Panc1 (cell line): ENCODE measurements around the gene NUAK2. TPM values are rescaled to one million over a fixed set of nuclear protein-coding genes. Genes with fewer than 3 reads are reported as not detected.

ENCODE experiments used
- ATAC-seq: fragments of 200-7000 bp; cut with Tn5 transposase; 2 replicates; pipeline ENCODE4 v1.9.1; 2020; ENCODE audit warnings: mild to moderate bottlenecking, moderate library complexity
- BruUV-seq: library from RNA; stranded (reverse); fragments of 400-500 nt; replicated peaks from 2 replicates; lab custom pipeline; 2021; lab: Mats Ljungman, UMichigan
- CTCF ChIA-PET: fragments of 300-600 bp; sonication (Branson Sonifier 250); formaldehyde crosslinking; loops from one replicate; lab custom pipeline; 2022; ENCODE audit warnings: antibody characterized with exemption; lab: Charles Lee
- POLR2A ChIA-PET: fragments of 300-600 bp; sonication (Branson Sonifier 250); formaldehyde crosslinking; loops from one replicate; lab custom pipeline; 2022; ENCODE audit warnings: antibody characterized with exemption; lab: Charles Lee
- DNase-seq: peaks from one replicate; pipeline ENCODE4 v3.0.0-alpha.2; 2010; ENCODE audit warnings: low read depth, low spot score
- H3K27ac ChIP-seq: 2 replicates; pipeline ENCODE4 v1.5.1; 2011; ENCODE audit warnings: mild to moderate bottlenecking, low read length, inconsistent platforms
- H3K27me3 ChIP-seq: fragments of 200-500 bp; sonication (Bioruptor generic); 2 replicates; pipeline ENCODE4 v1.6.0; 2014; ENCODE audit warnings: low read length, inconsistent platforms; ENCODE audit not compliant: control insufficient read depth, insufficient read depth
- H3K36me3 ChIP-seq: fragments of 200-500 bp; sonication (Bioruptor generic); 2 replicates; pipeline ENCODE4 v1.5.1; 2014; ENCODE audit warnings: inconsistent platforms, mild to moderate bottlenecking, low read length, moderate library complexity; ENCODE audit not compliant: control insufficient read depth, insufficient read depth
- H3K4me1 ChIP-seq: 2 replicates; pipeline ENCODE4 v1.5.1; 2011; ENCODE audit warnings: inconsistent platforms, mild to moderate bottlenecking, low read length, moderate library complexity; ENCODE audit not compliant: control insufficient read depth, insufficient read depth
- H3K4me3 ChIP-seq, 2 experiments: 2 replicates each; pipeline ENCODE4 v1.5.1; 2011 to 2012; ENCODE audit warnings: low read depth in 2 of 2, low read length in 2 of 2, mild to moderate bottlenecking in 2 of 2, inconsistent platforms in 1 of 2, moderate library complexity in 1 of 2
- H3K9me3 ChIP-seq: fragments of 200-500 bp; sonication (Bioruptor generic); 2 replicates; pipeline ENCODE4 v1.5.1; 2014; ENCODE audit warnings: low read depth, mild to moderate bottlenecking, inconsistent platforms, low read length, moderate library complexity; ENCODE audit not compliant: control insufficient read depth, insufficient read depth
- CTCF ChIP-seq: fragments of 450-650 bp; IDR thresholded peaks from 2 replicates; pipeline ENCODE4 v1.5.1; 2017; ENCODE audit warnings: mild to moderate bottlenecking
- POLR2AphosphoS5 ChIP-seq: IDR thresholded peaks from 2 replicates; pipeline ENCODE4 v1.6.1; 2012; ENCODE audit warnings: mild to moderate bottlenecking, low read depth, low read length, moderate library complexity
- SIN3A ChIP-seq: IDR thresholded peaks from 2 replicates; pipeline ENCODE4 v1.6.1; 2012; ENCODE audit warnings: low read depth, mild to moderate bottlenecking, low read length, moderate library complexity, borderline replicate concordance; ENCODE audit not compliant: insufficient read depth
- TCF7L2 ChIP-seq: IDR thresholded peaks from 2 replicates; pipeline ENCODE4 v1.6.1; 2011; ENCODE audit warnings: mild to moderate bottlenecking, low read depth, low read length, inconsistent platforms
- in situ Hi-C: cut with HindIII; loops from 2 replicates; pipeline ENCODE4 v1.10.0; 2016; ENCODE audit warnings: low sequenced_read_pairs, low pct_unique_long_range_greater_than_20kb
- intact Hi-C: fragments of 100-400 bp; cut with micrococcal nuclease; formaldehyde crosslinking; loops from one replicate; pipeline ENCODE4 v1.10.0; 2022; ENCODE audit not compliant: unreplicated experiment
- total RNA-seq: library from RNA; stranded (reverse); gene quantifications from one replicate; pipeline ENCODE4 v1.2.1, GENCODE V29; 2021; ENCODE audit not compliant: unreplicated experiment
- TF ChIP-seq, protein P1 (sequence below), 2 experiments: IDR thresholded peaks; 2 replicates each; pipeline ENCODE4 v1.6.1; 2011 to 2012; ENCODE audit warnings: low read depth in 2 of 2, control low read depth in 1 of 2, low read length in 1 of 2, mild to moderate bottlenecking in 1 of 2, moderate library complexity in 1 of 2; ENCODE audit not compliant: insufficient read depth in 1 of 2

The NUAK2 gene
- total RNA-seq, 1 experiment from 2014 or later, result 17.4 TPM

- no peaks in the 10 kb centered on the region for H3K36me3 ChIP-seq
- BruUV-seq, result no TSS peak
- no peak for DNase-seq
- ATAC-seq, result no peak
- H3K4me1 ChIP-seq, result peaks cover 59% of the 10 kb centered on the region
- ChIA-PET CTCF (interaction anchor here (0.6 to 1.6 kb wide), 5 partner anchors 15 to 307 kb away, joined by 3 to 16 read pairs (median 4); no protein-coding TSS in a partner anchor), POLR2A (interaction anchor here (0.7 kb wide), 1 partner anchor 20 kb away, joined by 8 read pairs; no protein-coding TSS in a partner anchor)
- TF ChIP-seq, protein P1, sequence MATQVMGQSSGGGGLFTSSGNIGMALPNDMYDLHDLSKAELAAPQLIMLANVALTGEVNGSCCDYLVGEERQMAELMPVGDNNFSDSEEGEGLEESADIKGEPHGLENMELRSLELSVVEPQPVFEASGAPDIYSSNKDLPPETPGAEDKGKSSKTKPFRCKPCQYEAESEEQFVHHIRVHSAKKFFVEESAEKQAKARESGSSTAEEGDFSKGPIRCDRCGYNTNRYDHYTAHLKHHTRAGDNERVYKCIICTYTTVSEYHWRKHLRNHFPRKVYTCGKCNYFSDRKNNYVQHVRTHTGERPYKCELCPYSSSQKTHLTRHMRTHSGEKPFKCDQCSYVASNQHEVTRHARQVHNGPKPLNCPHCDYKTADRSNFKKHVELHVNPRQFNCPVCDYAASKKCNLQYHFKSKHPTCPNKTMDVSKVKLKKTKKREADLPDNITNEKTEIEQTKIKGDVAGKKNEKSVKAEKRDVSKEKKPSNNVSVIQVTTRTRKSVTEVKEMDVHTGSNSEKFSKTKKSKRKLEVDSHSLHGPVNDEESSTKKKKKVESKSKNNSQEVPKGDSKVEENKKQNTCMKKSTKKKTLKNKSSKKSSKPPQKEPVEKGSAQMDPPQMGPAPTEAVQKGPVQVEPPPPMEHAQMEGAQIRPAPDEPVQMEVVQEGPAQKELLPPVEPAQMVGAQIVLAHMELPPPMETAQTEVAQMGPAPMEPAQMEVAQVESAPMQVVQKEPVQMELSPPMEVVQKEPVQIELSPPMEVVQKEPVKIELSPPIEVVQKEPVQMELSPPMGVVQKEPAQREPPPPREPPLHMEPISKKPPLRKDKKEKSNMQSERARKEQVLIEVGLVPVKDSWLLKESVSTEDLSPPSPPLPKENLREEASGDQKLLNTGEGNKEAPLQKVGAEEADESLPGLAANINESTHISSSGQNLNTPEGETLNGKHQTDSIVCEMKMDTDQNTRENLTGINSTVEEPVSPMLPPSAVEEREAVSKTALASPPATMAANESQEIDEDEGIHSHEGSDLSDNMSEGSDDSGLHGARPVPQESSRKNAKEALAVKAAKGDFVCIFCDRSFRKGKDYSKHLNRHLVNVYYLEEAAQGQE (IDR thresholded peaks at IDR 0.05; ENCODE audit: insufficient read depth in 1 of 2, low read depth in 2 of 2, low read length in 1 of 2), result no peak
- no peak for TF ChIP-seq SIN3A
- TF ChIP-seq TCF7L2, result peak; percentile 90
- no peak for TF ChIP-seq POLR2AphosphoS5
- no peak for TF ChIP-seq CTCF
- peak overlapping the region; percentile 72 for H3K27ac ChIP-seq
- H3K9me3 ChIP-seq, result no peaks in the 10 kb centered on the region
- H3K27me3 ChIP-seq, result no peaks in the 10 kb centered on the region
- H3K4me3 ChIP-seq, result peak overlapping the region; percentile 88 to 89
- intact Hi-C loops (no loop called here), in situ Hi-C loops (no loop called here)
Measured at GRCh38 chr1:205318231-205318991, 3.1 kb downstream of the NUAK2 start.

- H3K27me3 ChIP-seq, result no peaks in the 10 kb centered on the region
- peak overlapping the region; percentile 88 to 89; a peak in 3 of 4 replicates for H3K4me3 ChIP-seq
- in situ Hi-C loops (no loop called here), intact Hi-C loops (no loop called here)
- DNase-seq (no peak), ATAC-seq (peak; percentile 17)
- no peaks in the 10 kb centered on the region for H3K9me3 ChIP-seq
- ChIA-PET CTCF (interaction anchor here (0.6 to 1.6 kb wide), 3 partner anchors 42 to 306 kb away, joined by 3 to 16 read pairs (median 6); no protein-coding TSS in a partner anchor), POLR2A (interaction anchor here (0.6 kb wide), 2 partner anchors 32 to 195 kb away, joined by 3 to 4 read pairs; partner anchors contain the start of gene RBBP5)
- TF ChIP-seq CTCF (no peak), TCF7L2 (no peak), SIN3A (no peak), POLR2AphosphoS5 (no peak)
- TF ChIP-seq, protein P1 (IDR thresholded peaks at IDR 0.05; ENCODE audit: insufficient read depth in 1 of 2, low read depth in 2 of 2, low read length in 1 of 2), result no peak
- peaks cover 63% of the 10 kb centered on the region for H3K4me1 ChIP-seq
- H3K27ac ChIP-seq, result peak overlapping the region; percentile 72
- H3K36me3 ChIP-seq, result no peaks in the 10 kb centered on the region
- no TSS peak for BruUV-seq
Measured at GRCh38 chr1:205317311-205317917, 4.1 kb downstream of the NUAK2 start.
